Head of caudate nucleus (tissue), 42 donors: Measurements from ENCODE around the gene UTP20.
"Not testable (repeated sequence)": the region's sequence is repeated elsewhere in the genome, so short reads cannot be mapped to it uniquely, and the experiment has no call there.

Experiments used
- DNase-seq, 42 donors: peaks; one replicate each; pipeline versions ENCODE4 v3.0.0 to v3.0.0-alpha.2; 2020 to 2021; ENCODE audit warnings: mixed read lengths in 7 of 42
- intact Hi-C: fragments of 100-400 bp; cut with DNase I; formaldehyde crosslinking; loops from one replicate; pipeline ENCODE4 v1.15.0; 2022

The UTP20 gene

DNA sequence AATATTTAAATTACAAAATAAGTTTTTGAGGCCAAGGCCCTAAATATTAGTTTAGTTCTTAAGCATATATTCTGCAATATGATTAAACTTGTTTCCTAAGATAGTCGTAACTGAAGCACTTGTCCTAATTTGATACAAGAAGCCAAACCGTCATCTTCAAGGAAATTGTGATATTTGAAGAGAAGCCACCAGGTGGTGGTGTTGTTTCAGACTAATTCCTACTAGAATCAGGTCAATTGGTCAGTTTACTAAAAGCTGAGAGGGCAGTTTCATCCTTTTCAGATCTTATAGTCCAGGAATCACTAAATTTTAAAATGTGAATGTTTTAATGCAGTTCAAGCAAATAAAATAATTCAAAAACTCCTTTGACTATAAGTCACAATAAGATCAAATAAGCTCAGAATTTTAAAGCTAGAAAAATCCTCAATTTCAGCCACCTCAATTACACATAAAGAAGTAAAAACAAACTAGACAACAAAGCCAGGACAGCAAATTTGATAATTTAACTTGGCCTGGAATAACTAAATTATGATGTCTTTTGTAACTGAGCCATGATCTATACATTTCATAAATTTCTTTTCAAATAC, 134.7 kb downstream of the UTP20 start:
- intact Hi-C loops: loop anchor here (10.0 kb wide), 1 partner anchor 420 kb away; the partner anchor contains the start of gene GNPTAB
- peak in 17 of 42 donors; percentile 13 to 62 (median 34) for DNase-seq

DNA sequence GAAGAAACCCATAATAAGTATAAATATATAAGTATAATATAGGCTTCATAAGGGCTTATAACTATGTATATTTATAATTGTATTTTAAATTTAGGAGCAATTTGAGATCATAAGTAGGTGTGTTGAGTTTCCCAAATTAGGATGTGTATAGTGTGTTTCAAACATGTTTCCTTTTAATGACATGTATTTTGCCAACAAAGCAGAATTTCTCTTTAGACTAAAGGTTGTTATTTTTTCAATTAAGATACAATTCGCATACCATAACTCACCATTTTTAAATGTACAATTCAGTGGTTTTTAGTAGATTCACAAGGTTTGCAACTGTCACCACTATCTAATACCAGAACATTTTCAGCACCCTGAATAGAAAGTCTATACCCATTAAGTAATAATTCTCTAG, 135.3 kb downstream of the UTP20 start:
- intact Hi-C loops: loop anchor here (10.0 kb wide), 1 partner anchor 420 kb away; the partner anchor contains the start of gene GNPTAB
- no peak for DNase-seq

DNA sequence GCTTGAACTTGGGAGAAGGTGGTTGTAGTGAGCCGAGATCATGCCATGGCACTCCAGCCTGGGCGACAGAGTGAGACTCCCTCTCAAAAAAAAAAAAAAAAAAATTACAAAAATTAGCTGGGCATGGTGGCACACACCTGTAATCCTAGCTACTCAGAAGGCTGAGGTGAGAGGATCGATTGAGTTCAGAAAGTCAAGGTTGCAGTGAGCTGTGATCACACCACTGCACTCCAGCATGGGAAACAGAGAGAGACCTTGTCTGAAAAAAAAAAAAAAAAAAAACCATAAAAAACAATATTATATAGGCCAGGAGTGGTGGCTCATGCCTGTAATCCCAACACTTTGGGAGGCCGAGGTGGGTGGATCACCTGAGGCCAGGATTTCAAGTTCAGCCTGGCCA, 142.2 kb downstream of the UTP20 start:
- DNase-seq, intact Hi-C loops: not testable (repeated sequence)

DNA sequence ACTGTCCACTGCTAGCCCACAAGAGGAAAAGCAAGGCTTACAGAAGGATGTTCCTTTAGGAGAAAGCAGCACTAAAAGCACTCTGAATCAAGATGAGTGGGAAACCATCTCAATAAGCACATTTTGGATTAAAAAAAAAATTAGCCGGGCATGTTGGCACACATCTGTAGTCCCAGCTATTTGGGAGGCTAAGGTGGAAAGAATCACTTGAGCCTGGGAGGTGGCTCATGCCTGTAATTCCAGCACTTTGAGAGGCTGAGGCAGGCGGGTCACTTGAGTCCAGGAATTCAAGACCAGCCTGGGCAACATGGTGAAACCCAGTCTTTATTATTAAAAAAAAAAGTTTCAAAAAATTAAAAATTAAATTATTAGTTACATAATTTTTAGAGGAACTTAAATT, 144.7 kb downstream of the UTP20 start:
- DNase-seq: no peak
- intact Hi-C loops: no loop called here

DNA sequence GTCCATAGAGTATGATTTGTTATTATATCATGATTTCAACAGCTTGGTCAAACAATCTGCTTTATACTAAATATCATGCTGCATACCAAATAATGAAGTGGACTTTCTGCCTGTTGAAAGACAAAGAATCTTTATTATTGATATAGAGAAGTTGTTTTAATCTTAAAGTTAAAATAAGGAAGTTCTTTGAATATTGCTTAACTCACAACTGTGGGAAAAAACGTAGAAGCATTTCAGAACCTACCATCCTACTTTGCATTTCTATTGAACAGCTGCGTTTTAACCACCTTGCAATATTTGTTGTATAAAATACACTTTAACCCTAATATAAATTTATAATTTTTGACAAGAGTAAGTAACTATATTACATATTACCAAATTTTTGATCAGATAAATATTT, 150.6 kb downstream of the UTP20 start:
- intact Hi-C loops: no loop called here
- no peak for DNase-seq

DNA sequence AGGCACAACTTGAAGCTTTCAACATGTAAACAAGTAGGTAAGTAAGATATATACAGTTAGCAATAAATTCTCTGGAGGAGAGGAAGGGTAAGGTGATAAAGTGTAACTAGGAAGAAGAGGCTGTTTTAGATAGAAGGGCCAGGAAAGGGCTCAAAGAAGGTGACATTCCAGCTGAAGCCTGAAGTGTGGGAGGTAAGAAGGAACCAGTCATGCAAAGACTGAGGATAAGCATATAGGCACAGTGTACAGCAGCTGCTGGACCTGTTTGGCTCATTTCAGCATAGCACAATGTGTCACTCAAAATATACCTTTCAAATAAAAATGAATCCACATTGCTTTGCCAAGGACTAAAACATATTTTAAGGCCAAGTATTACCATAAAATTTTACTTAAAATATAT, 156.2 kb downstream of the UTP20 start:
- intact Hi-C loops: no loop called here
- DNase-seq: no peak
